GM12878 (cell line): Measurements from ENCODE around the gene RNF186. TPM values are rescaled to one million over a fixed set of nuclear protein-coding genes. Genes with fewer than 3 reads are reported as not detected.

Experiments used
- ATAC-seq: fragments of 200-7000 bp; cut with Tn5 transposase; 3 replicates; pipeline ENCODE4 v1.9.1; 2020; ENCODE audit warnings: mild to moderate bottlenecking, moderate library complexity
- BruUV-seq: library from RNA; stranded (reverse); fragments of 400-500 nt; replicated peaks from 2 replicates; lab custom pipeline; 2021; lab: Mats Ljungman, UMichigan
- CTCF ChIA-PET: fragments of 300-600 bp; sonication (Branson Sonifier 250); formaldehyde crosslinking; extraction: SDS; loops from one replicate; lab custom pipeline; 2021; ENCODE audit warnings: inconsistent platforms; lab: Yijun Ruan, JAX
- POLR2A ChIA-PET: fragments of 350-600 bp; formaldehyde crosslinking; extraction: SDS; loops from one replicate; lab custom pipeline; 2021; ENCODE audit warnings: inconsistent platforms; lab: Charles Lee
- RAD21 ChIA-PET: fragments of 300-600 bp; sonication (Branson Sonifier 250); formaldehyde crosslinking; loops from one replicate; lab custom pipeline; 2023; ENCODE audit warnings: antibody characterized with exemption; ENCODE audit not compliant: unreplicated experiment; lab: Charles Lee
- SMC1A ChIA-PET: fragments of 300-600 bp; sonication (Branson Sonifier 250); formaldehyde crosslinking; loops from one replicate; lab custom pipeline; 2023; ENCODE audit not compliant: unreplicated experiment, uncharacterized antibody; lab: Charles Lee
- DNase-seq: peaks from one replicate; pipeline ENCODE4 v3.0.0-alpha.2; 2011; ENCODE audit warnings: low read depth, low spot score
- FAIRE-seq: peaks from 3 replicates; lab custom pipeline; 2011; peaks lifted over from hg19 to GRCh38; lab: Jason Lieb, UNC
- H2AFZ ChIP-seq: 2 replicates; pipeline ENCODE4 v1.6.0; 2011; ENCODE audit warnings: low read depth, low read length, control low read depth; ENCODE audit not compliant: control insufficient read depth
- H3K27ac ChIP-seq: 2 replicates; pipeline ENCODE4 v1.5.1; 2011; ENCODE audit warnings: control low read depth; ENCODE audit not compliant: control insufficient read depth, insufficient read depth
- H3K27me3 ChIP-seq, 2 experiments: replicated peaks in 1 of 2; 2 replicates each; pipeline versions ENCODE4 v1.6.0 to v1.6.1; 2011; ENCODE audit warnings: low read length in 1 of 2; ENCODE audit not compliant: control insufficient read depth in 2 of 2, insufficient read depth in 2 of 2
- H3K36me3 ChIP-seq, 2 experiments: 2 replicates each; pipeline ENCODE4 v1.5.1; 2011; ENCODE audit warnings: low read length in 1 of 2; ENCODE audit not compliant: control insufficient read depth in 2 of 2, insufficient read depth in 2 of 2
- H3K4me1 ChIP-seq: 2 replicates; pipeline ENCODE4 v1.6.1; 2011; ENCODE audit warnings: mild to moderate bottlenecking, low read length, moderate library complexity, mixed read lengths; ENCODE audit not compliant: control insufficient read depth, insufficient read depth
- H3K4me2 ChIP-seq: 2 replicates; pipeline ENCODE4 v1.6.0; 2011; ENCODE audit warnings: control low read depth; ENCODE audit not compliant: control insufficient read depth, insufficient read depth
- H3K4me3 ChIP-seq: fragments of 200-600 bp; sonication (generic); 2 replicates; pipeline ENCODE4 v1.5.1; 2016
- H3K79me2 ChIP-seq: 2 replicates; pipeline ENCODE4 v1.6.0; 2011; ENCODE audit warnings: low read length; ENCODE audit not compliant: control insufficient read depth, insufficient read depth
- H3K9ac ChIP-seq: 2 replicates; pipeline ENCODE4 v1.8.0; 2011; ENCODE audit warnings: low read length, control low read depth, mixed read lengths; ENCODE audit not compliant: control insufficient read depth, insufficient read depth
- H3K9me3 ChIP-seq: replicated peaks from 3 replicates; pipeline ENCODE4 v1.5.1; 2011; ENCODE audit warnings: mild to moderate bottlenecking, low read length; ENCODE audit not compliant: control insufficient read depth, insufficient read depth
- H4K20me1 ChIP-seq: 2 replicates; pipeline ENCODE4 v1.6.0; 2011; ENCODE audit not compliant: control insufficient read depth, insufficient read depth
- CBX5 ChIP-seq: sonication (generic); IDR thresholded peaks from 2 replicates; pipeline ENCODE4 v1.6.1; 2016; ENCODE audit warnings: low read depth, moderate library complexity, mild to moderate bottlenecking, inconsistent platforms
- CEBPB ChIP-seq, 2 experiments: fragments of 150-350 bp in 1 of 2; IDR thresholded peaks; 2 replicates each; pipeline ENCODE4 v1.6.1; 2012 to 2014; ENCODE audit warnings: low read depth in 2 of 2, low read length in 2 of 2, borderline replicate concordance in 1 of 2, inconsistent platforms in 1 of 2
- CREM ChIP-seq: IDR thresholded peaks from 2 replicates; pipeline ENCODE4 v1.6.1; 2014; ENCODE audit warnings: antibody characterized with exemption, low read depth
- CTCF ChIP-seq, 3 experiments: IDR thresholded peaks in 2 of 3; conservative IDR thresholded peaks in 1 of 3; 2 replicates each; pipeline ENCODE4 v1.5.1; 2011; ENCODE audit warnings: low read depth in 3 of 3, low read length in 3 of 3, mild to moderate bottlenecking in 3 of 3, control low read depth in 2 of 3, moderate library complexity in 2 of 3, inconsistent platforms in 1 of 3, mixed read lengths in 1 of 3; ENCODE audit not compliant: control insufficient read depth in 2 of 3, insufficient read depth in 1 of 3; ENCODE audit errors: extremely low read depth in 1 of 3
- FOS ChIP-seq: IDR thresholded peaks from 3 replicates; pipeline ENCODE4 v1.6.1; 2011; ENCODE audit warnings: borderline replicate concordance; ENCODE audit not compliant: insufficient read length; ENCODE audit errors: extremely low read depth
- IRF4 ChIP-seq: IDR thresholded peaks from 2 replicates; pipeline ENCODE4 v1.6.1; 2011; ENCODE audit warnings: low read depth, low read length
- NR2C2 ChIP-seq: IDR thresholded peaks from 2 replicates; pipeline ENCODE4 v1.6.1; 2011; ENCODE audit warnings: borderline replicate concordance, low read depth; ENCODE audit not compliant: control insufficient read depth, insufficient read length
- PML ChIP-seq: IDR thresholded peaks from 2 replicates; pipeline ENCODE4 v1.6.1; 2012; ENCODE audit warnings: low read length, inconsistent platforms
- POLR2AphosphoS2 ChIP-seq: IDR thresholded peaks from 2 replicates; pipeline ENCODE4 v1.6.1; 2011; ENCODE audit warnings: low read depth, mild to moderate bottlenecking, low read length, improper control_type of control experiment, moderate library complexity
- POLR2AphosphoS5 ChIP-seq: IDR thresholded peaks from 2 replicates; pipeline ENCODE4 v1.6.1; 2011; ENCODE audit warnings: mild to moderate bottlenecking, low read length, inconsistent platforms
- TCF12 ChIP-seq: IDR thresholded peaks from 2 replicates; pipeline ENCODE4 v1.6.1; 2011; ENCODE audit warnings: low read depth, mild to moderate bottlenecking, low read length
- YBX1 ChIP-seq: fragments of 450-650 bp; IDR thresholded peaks from 2 replicates; pipeline ENCODE4 v1.6.1; 2016; ENCODE audit warnings: antibody characterized with exemption
- ZBTB11 ChIP-seq: fragments of 450-650 bp; formaldehyde crosslinking; IDR thresholded peaks from 2 replicates; pipeline ENCODE4 v1.5.0; 2022; ENCODE audit warnings: mild to moderate bottlenecking, missing genetic modification characterization
- WGBS: methylation state at CpG from one replicate; pipeline ENCODE4 v1.1.6; 2016; ENCODE audit warnings: low lambda C conversion rate; ENCODE audit not compliant: insufficient replicate concordance, insufficient coverage; ENCODE audit errors: missing lambda C conversion rate; 5-methylcytosine and 5-hydroxymethylcytosine counted together
- in situ Hi-C: fragments of 300-500 bp; cut with MboI; formaldehyde crosslinking; loops from 9 replicates; pipeline ENCODE4 v1.14.3; 2018; ENCODE audit warnings: mixed read lengths
- intact Hi-C: fragments of 100-400 bp; cut with micrococcal nuclease; formaldehyde crosslinking; loops from one replicate; pipeline ENCODE4 v1.14.2; 2022; ENCODE audit not compliant: unreplicated experiment
- polyA plus RNA-seq, 11 experiments: library from polyadenylated mRNA; depleted of rRNA in 4 of 11; unstranded in 6 of 11; stranded (reverse) in 5 of 11; fragments of >200 nt; fragmentation: Nextera tagmentation in 4 of 11; fragmentation: Illumina TruSeq in 1 of 11; extraction: Ambion mirVana in 4 of 11; extraction: Trizol in 1 of 11; gene quantifications; 1 replicate in 1 of 11; 2 replicates in 10 of 11; pipeline versions ENCODE4 v1.2.1 to v1.2.3, GENCODE V29; 2011 to 2016; ENCODE audit warnings: inconsistent platforms in 2 of 11, missing spikeins in 2 of 11, low read depth in 1 of 11
- total RNA-seq, 4 experiments: library from RNA; depleted of rRNA in 3 of 4; stranded (reverse); fragments of >200 nt in 3 of 4; fragmentation: Illumina TruSeq in 1 of 4; extraction: Trizol in 1 of 4; gene quantifications; 2 replicates each; pipeline versions ENCODE4 v1.2.1 to v1.2.3, GENCODE V29; 2013 to 2021
- TF ChIP-seq, protein P1 (sequence below): IDR thresholded peaks from 2 replicates; pipeline ENCODE4 v1.6.1; 2012; ENCODE audit warnings: low read depth, low read length, improper control_type of control experiment

The RNF186 gene
- total and polyA plus RNA-seq, 10 of the 15 experiments (the other 5 are each of a cell fraction or from before 2014, with no cell fraction given) = not detected

GRCh38 chr1:19831441-19831840 lies 16.4 kb upstream of the RNF186 start:
- no peak overlapping the region for H2AFZ ChIP-seq
- no peak overlapping the region for H3K4me3 ChIP-seq
- in situ Hi-C loops (no loop called here), intact Hi-C loops (no loop called here)
- peaks cover 3% of the 10 kb centered on the region; the same call in 2 of the 3 replicates for H3K9me3 ChIP-seq
- DNase-seq = no peak
- CTCF ChIA-PET = no interaction called here
- SMC1A ChIA-PET = interaction anchor here (0.7 kb wide), 1 partner anchor 68 kb away, joined by 3 read pairs; no protein-coding TSS in a partner anchor
- FAIRE-seq = no peak
- no peaks in the 10 kb centered on the region for H4K20me1 ChIP-seq
- WGBS = 65% methylated on average over 3 of the region's 3 CpGs
- no peak for ATAC-seq
- no peaks in the 10 kb centered on the region for H3K27me3 ChIP-seq
- no peaks in the 10 kb centered on the region for H3K79me2 ChIP-seq
- RAD21 ChIA-PET = no interaction called here
- H3K9ac ChIP-seq = no peak overlapping the region
- BruUV-seq = no TSS peak
- H3K4me1 ChIP-seq = no peaks in the 10 kb centered on the region
- no peak for TF ChIP-seq CTCF (IDR thresholded peaks at IDR 0.05 in 2 of 3, conservative IDR thresholded peaks at IDR 0.05 in 1 of 3; ENCODE audit: control insufficient read depth in 2 of 3, extremely low read depth in 1 of 3, insufficient read depth in 1 of 3, low read depth in 3 of 3, low read length in 3 of 3)
- TF ChIP-seq CEBPB (IDR thresholded peaks at IDR 0.05; ENCODE audit: borderline replicate concordance in 1 of 2, low read depth in 2 of 2, low read length in 2 of 2) = no peak
- TF ChIP-seq YBX1 = no peak
- no peak for TF ChIP-seq IRF4
- TF ChIP-seq POLR2AphosphoS2 = no peak
- TF ChIP-seq CBX5 = no peak
- TF ChIP-seq CREM = no peak
- TF ChIP-seq TCF12 = no peak
- no peak for TF ChIP-seq FOS
- no peak for TF ChIP-seq POLR2AphosphoS5
- TF ChIP-seq, protein P1, sequence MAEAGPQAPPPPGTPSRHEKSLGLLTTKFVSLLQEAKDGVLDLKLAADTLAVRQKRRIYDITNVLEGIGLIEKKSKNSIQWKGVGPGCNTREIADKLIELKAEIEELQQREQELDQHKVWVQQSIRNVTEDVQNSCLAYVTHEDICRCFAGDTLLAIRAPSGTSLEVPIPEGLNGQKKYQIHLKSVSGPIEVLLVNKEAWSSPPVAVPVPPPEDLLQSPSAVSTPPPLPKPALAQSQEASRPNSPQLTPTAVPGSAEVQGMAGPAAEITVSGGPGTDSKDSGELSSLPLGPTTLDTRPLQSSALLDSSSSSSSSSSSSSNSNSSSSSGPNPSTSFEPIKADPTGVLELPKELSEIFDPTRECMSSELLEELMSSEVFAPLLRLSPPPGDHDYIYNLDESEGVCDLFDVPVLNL = no peak
- no peak for TF ChIP-seq ZBTB11 (CRISPR knock-in tag)
- TF ChIP-seq NR2C2 = no peak
- no peak for TF ChIP-seq PML
- POLR2A ChIA-PET = no interaction called here
- H3K36me3 ChIP-seq = no peaks in the 10 kb centered on the region
- H3K4me2 ChIP-seq = no peak overlapping the region
- H3K27ac ChIP-seq = no peak overlapping the region
